Ureter (tissue), 1 donor: ENCODE data around the gene ZBTB21. TPM values are rescaled to one million over a fixed set of nuclear protein-coding genes. Genes with fewer than 3 reads are reported as not detected.
"Not testable (repeated sequence)": the region's sequence is repeated elsewhere in the genome, so short reads cannot be mapped to it uniquely, and the experiment has no call there.

Experiments
- DNase-seq: peaks from one replicate; pipeline ENCODE4 v3.0.0-alpha.2; 2020; ENCODE audit warnings: low spot score
- total RNA-seq: library from RNA; stranded (reverse); gene quantifications from one replicate; pipeline ENCODE4 v1.2.4, GENCODE V29; 2023
- donor health status: DM: yes; HTN: yes; CAD: no.

The ZBTB21 gene
- total RNA-seq, 1 donor from 2014 or later = 24.5 TPM

DNA sequence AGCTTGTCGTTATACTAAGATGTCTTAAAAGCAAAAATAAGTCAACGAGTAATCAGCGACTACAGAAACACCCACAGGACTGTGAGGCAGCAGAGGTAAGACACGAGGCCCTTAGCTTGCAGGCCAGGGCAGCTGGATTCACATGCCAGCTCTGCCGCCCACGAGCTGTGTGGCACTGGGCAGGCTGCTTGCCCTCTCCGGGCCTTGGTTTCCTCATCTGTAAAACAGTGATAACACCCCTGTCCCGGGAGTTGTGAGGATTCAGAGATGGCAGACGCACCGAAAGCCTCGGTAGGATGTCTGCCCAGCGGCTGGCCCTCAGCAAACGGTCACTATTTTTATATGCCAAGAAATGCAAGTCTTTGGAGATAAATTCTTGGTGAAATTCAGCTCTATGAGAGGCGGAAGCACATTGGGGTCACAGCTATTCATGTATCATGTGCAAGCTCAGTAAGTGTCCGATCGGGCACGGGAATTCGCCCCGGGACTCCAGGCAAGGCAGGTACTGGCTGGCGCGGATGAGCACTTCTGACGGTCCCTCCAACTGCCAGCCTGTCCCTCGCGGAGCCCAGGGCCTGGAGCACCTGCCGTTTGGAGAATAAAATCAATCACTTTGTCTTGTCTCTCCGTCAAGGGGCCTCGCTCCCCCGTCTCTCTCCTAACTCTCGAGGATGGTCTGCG is 57.5 kb downstream of the ZBTB21 start:
- no peak for DNase-seq

DNA sequence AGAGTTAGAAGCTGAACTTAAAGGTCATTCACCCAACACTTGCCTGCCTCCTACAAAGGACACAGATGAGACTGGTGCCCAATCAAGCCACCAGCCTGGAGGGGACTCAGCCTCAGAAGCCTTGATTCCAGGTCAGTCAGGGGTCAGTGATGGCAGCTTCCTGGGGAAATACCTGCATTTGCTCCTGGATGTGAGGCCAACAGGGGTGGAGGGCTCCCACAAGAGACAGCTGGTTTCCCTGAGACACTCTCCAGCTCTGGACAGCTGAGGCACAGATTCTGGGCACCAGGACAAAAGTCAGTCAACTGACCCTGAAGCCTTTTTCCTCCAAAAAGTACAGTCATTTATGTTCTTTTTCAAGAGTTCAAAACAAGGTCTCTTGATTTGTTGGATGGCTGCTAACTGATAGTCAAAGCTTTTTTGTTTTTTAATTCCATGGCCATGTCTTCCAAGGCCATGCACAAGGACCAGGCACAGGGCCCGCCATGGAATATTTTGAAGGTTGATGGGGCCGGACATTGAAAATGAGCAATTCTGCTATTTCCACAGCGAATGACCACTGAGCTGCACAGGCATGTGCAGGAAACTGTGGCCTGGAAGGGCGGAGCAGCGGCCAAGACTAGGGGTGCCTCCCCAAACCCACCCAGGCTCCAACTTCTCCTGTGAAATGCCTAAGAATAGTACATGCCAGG is 58.1 kb downstream of the ZBTB21 start:
- no peak for DNase-seq

DNA sequence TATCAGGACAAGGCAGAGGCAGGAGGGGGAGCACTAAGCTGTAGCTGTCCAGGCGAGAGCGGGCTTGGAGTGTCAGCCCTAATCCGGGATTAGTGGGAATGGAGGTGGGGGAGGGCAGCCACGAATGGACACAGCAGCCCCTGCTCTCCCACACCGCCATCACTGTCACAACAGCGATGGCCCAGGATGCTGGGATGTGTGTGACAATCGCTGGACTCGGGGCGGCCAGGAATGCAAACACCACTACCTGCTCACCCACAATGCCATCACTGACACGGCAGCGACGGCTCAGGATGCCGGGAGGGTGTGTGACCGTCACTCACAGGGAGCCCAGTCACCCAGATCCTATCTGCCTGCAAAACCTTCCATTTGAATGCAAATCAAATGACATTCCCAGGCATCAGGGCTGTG is 59.2 kb downstream of the ZBTB21 start:
- DNase-seq = no peak

DNA sequence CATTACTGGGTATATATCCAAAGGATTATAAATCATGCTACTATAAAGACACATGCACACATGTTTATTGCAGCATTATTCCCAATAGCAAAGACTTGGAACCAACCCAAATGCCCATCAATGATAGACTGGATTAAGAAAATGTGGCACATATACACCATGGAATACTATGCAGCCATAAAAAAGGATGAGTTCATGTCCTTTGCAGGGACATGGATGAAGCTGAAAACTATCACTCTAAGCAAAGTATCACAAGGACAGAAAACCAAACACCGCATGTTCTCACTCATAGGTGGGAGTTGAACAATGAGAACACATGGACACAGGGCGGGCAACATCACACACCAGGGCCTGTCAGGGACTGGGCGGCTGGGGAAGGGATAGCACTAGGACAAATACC is 60.5 kb downstream of the ZBTB21 start:
- not testable (repeated sequence) for DNase-seq

DNA sequence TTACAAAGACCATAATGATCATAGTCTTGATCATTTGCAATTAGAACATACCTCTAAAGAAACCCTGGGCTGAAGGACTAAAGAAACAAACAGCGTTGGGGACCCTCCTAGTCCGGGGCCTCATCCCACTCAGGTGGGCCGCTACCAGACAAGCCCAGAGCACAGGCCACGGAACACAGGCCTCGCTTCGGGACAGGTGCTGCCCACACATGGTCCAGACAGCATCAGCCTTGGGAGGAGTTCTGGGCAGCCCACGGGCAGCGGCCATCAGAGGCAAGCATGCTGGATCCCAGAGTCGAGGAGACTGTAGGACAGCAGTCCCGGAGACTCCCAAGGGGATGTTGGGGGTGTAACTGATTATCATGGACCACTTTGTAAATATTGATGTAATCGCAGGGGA is 61.3 kb downstream of the ZBTB21 start:
- DNase-seq = no peak

DNA sequence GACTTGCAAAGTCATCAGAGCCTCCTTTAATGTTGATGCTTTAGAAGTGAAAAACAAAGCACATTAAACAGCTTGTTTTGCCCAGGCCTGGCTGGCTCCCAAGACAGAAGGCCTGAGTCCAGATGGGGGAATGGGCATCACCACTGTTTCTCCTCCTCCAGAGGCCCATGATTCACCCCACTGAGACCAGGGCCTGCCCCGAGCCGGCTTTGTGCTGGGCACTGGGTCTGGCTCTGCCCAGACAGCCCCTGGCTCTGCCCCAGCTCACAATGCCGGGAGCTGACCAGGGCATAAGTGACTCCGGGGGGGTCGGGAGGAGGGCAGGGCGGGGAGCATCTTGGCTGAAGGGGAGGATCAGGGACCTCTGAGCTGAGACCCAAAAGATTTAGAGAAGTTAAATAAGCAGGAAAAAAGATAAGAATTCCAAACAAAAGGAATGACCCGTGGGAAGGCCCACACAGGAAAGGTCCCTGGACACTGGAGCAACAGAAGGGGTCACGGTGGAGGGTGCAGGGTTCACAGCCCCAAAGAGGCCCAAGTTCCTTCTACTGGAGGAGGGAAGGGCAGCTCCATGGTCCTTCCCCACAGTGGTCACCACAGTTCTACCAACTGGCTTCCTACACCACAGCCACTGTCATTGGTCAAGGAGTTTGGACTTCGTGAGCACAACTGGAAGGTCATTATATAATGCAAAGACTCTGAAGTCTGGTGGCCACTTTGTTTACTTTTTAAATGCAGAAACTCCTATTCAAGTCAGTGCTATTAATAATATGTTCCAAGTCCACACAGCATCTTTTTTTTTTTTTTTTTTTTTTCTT is 61.9 kb downstream of the ZBTB21 start:
- no peak for DNase-seq

DNA sequence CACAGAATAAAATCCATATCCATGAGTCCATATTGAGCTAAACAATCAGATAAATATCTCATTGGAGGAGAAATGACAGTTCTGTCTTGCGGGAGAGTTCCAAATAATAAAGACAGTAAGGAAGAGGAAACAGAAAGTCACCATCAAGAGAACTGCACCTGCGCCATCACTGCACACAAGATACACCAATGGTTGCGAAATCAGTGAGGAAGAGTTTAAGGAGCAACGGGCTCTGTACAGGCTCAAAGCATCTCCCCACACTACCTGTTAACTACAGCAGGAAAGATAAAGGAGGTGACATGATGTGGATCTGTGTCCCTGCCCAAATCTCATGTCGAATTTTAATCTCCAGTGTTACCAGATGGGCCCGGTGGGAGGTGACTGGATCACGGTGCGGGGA is 64.2 kb downstream of the ZBTB21 start:
- no peak for DNase-seq

DNA sequence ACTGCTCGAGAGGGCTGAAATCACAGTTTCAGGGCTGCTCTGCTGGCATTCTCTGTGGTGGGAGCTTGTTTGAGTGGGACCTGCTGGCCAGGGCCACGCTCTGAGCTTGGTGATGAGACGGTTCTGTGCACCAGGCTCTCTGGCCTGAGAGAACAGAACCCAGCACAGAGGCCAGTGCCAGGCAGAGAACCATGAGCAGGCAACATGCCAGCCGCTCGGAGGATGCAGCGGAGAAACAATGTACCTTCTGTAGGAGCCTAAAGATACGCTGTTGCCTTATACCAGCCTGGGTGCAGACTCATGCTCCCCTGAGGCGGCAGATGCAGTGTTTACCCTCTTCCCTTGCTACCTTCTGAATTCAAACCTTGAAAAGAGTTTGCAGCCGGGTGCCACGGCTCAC is 66.3 kb downstream of the ZBTB21 start:
- no peak for DNase-seq

DNA sequence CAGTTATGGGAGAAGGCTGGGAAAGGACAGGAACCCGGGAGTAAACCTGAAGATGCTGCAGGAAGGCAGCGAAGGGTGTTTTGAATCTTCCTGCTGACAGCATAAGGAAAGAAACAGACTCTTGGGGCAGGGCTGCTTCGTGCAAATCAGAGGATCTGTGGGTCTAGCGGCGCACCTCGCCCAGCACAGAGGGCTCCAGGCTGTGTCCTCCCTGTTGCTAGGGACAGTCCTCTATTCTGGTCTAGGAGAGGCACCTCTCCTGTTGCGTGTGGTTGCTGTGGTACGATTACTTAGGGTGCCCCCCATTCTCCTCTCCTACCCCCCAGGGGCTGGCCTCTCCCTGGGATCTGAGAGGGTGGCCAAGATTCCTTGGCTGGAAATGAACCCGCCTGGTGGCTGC is 67.7 kb downstream of the ZBTB21 start:
- no peak for DNase-seq

DNA sequence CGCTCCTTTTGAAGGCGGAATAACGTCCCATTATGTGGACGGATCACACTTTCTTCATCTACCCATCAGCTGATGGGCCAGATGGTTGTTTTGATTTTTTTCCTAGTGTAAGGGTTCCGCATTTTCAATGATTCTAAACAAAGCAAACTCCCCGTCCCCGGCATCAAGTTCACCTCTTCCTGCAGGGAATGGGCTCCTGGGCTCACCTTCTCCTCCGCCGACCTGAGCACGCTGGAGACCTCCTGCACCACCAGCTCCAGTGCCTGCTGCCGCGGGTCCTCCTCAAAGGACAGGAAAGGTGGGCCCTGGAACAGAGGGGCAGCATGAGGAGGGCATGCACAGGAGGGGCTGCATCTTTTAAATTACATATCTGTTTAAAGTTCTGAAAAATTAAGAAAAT is 68.2 kb downstream of the ZBTB21 start:
- DNase-seq = no peak

DNA sequence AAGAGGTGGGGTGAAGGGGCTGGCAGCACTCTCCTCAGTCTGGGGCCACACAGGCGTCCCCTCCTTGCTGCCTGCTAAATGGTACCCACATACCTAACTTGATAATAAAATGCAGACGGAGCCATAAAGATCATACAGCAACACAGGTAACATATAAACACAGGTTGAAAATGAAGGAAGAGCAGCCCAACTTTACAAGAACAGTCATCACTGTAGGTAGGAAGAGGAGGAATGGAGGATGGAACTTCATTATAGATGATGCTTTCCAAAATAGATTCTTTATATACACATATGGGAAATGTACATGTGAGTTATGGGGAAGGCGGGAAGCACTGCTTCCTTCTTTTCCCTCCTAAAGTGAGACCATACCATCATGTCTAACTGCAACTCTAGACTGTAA is 69.7 kb downstream of the ZBTB21 start:
- no peak for DNase-seq

DNA sequence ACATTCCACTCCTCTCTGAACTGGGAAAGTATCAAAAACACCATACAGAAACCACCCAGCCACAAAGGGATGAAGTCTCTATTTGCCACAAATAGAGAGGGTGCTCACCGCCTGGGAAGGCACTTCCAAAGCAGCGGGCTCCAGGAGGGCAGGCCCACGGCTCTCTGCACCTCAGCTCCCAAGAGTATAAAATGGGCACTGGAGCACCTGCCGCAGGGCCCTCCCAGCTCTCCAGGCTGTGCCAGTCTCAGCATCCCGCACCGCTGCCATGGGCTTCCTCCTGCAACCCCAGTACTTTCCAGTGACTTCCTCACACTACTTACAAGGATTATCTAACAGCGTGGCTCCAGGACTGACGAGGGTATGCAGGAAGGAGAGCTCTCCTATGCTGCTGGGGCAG is 70.8 kb downstream of the ZBTB21 start:
- no peak for DNase-seq

Other genes with a start within 250 kb of the ZBTB21 start
- 34.3 TPM for gene RIPK4, start 243.3 kb downstream of the ZBTB21 start, total RNA-seq
- gene PRDM15, start 131.0 kb downstream of the ZBTB21 start, total RNA-seq = 14.1 TPM
- gene C2CD2, start 56.3 kb downstream of the ZBTB21 start, total RNA-seq = 66.4 TPM
- not detected for gene UMODL1, start 61.0 kb upstream of the ZBTB21 start, total RNA-seq
- 20.1 TPM for gene ABCG1, start 208.8 kb upstream of the ZBTB21 start, total RNA-seq